Activated gamma-delta T cell treated with anti-CD3 and anti-CD28 coated beads, Interleukin-2, amount 50 U/mL, for 16 hours (primary cell): ENCODE results near the gene IMMP2L.

Experiments
- DNase-seq: peaks from one replicate; pipeline ENCODE4 v3.0.0-alpha.2; 2020; ENCODE audit warnings: low read depth

Gene IMMP2L

GRCh38 chr7:111210996-111211395 lies 351.3 kb downstream of the IMMP2L start:
- DNase-seq, result no peak

GRCh38 chr7:111210043-111210442 lies 352.2 kb downstream of the IMMP2L start:
- no peak for DNase-seq

DNA sequence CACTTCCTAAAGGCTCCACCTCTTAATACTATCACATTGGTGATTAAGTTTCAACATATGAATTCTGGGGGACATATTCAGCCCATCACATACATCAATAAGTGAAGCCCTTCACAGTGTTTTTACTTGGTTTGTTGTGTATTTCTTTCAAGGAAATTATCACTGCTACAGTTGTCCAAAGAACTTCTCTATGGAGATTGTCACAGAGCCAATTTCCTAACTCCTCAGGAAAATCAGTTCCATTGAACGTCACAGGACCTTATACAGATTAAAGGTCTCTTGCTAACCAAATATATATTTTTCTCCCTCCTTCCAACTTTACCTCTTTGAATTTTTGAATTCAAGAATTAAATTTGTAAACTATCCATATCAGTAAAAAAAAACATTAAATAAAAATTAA lies 357.0 kb downstream of the IMMP2L start:
- no peak for DNase-seq

GRCh38 chr7:111202321-111202720 lies 360.0 kb downstream of the IMMP2L start:
- no peak for DNase-seq

GRCh38 chr7:111199643-111200042 lies 362.6 kb downstream of the IMMP2L start:
- no peak for DNase-seq

GRCh38 chr7:111198255-111198654 lies 364.0 kb downstream of the IMMP2L start:
- no peak for DNase-seq

DNA sequence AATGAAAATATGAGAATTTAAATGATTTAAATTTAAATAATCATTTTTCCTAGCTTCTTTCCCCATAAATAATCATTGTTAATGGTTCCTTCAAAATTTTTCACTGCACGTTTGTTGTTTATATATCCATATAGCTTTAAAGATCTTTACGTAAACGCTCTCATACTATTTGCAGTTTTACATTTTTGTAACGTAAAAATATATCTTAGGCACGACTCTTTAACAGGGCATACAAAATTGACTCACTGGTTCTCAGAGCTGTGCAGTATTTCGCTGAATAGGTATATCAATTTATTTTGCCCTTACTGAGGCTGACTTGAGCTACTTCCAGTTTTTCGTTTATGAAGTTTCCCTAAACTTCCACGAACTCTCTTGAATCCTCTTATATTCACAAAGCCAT lies 365.6 kb downstream of the IMMP2L start:
- no peak for DNase-seq

- no peak for DNase-seq
Measured at GRCh38 chr7:111192614-111193413, 369.5 kb downstream of the IMMP2L start.

DNA sequence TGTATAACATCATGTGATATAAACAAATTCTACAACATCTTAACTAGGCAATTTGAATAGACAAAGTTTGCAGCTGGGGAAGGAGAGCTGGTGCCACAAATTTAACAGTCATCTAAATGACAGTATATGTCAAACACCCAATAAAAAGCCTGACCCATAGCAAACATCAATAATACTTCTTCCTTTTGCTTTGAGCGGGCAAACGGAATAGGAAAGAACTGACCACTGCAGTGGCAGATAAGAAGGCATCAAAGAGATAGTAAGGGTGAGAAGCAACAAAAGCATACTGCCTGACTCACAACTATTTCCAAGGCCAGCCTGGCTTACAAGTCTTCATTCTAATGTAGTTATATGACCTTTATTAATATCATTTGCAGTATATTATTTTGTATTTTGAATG lies 371.5 kb downstream of the IMMP2L start:
- no peak for DNase-seq

DNA sequence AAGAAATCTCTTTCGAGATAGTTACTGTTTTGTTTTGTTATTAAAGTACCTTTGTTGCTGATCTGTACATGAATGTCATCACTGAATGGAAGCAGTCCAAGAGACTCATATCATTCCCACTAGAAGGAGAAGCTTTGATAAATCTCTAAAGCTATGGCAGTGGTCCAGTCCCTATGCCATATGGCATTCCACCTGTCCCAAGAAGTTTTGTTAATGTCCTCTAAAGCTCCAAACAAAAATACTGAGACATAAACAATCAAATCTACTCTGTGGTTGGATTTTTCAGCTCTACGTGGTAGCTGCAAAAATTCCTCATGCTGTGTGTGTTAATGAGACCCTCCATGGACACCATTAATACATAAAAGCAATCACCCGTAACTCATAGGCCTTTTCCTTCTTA lies 377.3 kb downstream of the IMMP2L start:
- no peak for DNase-seq

DNA sequence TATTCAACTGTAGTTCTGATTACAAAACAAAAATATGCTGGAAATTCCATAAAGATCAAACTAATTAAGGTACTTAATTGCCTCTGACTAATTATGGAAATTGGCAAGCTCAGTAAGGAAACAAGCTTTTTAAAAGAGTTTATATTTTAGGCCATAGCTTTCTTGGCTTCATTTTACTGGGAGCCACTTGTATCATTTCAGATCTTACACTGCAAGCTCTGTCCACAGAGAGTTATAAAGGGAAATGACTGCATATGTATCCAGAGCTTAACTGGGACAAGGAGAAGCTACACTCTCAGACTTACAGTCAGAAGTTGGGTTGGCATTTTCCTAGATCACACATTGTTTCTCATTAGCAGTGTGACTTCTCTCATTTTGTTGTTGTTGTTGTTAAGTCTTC lies 379.0 kb downstream of the IMMP2L start:
- no peak for DNase-seq

GRCh38 chr7:111180338-111180737 lies 382.0 kb downstream of the IMMP2L start:
- no peak for DNase-seq

DNA sequence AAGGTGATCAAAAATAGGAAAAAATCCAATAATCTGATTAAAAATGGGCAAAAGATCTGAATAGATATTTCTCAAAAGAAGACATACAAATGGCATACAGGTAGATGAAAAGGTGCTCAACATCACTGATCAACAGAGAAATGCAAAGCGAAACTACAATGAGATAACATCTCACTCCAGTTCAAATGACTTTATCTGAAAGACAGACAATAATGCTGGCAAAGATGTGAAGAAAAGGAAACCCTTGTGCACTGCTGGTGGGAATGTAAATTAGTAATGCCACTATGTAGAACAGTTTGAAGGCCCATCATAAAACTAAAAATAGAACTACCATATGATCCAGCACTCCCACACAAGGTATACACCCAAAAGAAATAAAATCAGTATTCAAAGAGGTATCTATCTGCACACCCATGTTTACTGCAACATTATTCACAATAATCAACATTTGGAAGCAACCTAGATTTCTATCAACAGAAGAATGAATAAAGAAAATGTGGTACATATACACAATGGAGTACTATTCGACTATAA lies 386.3 kb downstream of the IMMP2L start:
- no peak for DNase-seq

GRCh38 chr7:111174510-111174909 lies 387.8 kb downstream of the IMMP2L start:
- no peak for DNase-seq

- no peak for DNase-seq
Measured at GRCh38 chr7:111173990-111174389, 388.3 kb downstream of the IMMP2L start.

GRCh38 chr7:111173528-111173927 lies 388.8 kb downstream of the IMMP2L start:
- DNase-seq, result no peak

DNA sequence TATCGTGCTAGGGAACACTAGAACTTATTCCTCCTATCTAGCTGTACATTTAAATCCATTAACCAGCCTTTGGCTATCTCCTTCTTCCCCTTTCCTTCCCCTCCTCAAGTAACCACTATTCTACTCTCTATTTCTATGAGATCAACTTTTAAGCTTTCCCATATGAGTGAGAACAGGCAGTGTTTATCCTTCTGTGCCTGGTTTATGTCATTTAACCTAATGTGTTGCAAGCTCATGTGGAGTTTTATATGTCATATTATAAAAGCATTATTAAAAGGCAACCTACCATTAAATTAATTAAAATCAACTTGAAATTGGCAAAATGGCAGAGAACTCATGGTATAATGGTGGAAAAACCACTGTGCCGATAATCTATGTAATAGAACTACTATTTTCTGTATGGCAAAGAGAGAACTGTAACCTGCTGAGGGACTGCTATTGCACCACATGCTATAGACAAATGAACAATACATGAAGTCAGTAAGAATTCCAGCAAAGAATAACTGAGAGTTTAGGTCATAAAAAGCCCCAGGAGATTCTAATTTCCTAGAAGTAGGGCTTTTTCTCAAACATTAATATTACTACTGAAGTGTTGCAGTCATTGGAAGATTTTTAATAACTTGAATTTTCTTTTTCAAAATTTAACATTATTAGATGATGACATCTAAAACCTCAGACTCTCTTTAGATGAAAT lies 389.6 kb downstream of the IMMP2L start:
- no peak for DNase-seq

DNA sequence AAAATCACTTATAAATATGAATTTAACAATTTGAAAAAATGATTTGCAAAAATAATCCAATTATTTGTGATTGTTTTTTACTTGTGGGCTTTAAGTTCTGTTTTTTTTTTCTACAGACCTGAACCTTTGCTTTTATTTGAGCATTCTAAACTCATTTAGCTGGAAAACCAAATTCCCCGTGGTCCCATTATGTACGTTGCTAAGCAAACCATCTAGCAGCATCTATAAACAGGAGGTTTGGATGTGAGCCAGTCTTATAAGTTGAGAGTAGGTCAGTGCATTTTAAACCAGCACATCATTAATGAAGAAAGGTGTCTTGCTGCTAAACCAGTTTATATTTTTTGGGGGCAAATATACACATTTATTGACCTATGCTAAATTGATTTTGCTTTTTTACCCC lies 394.1 kb downstream of the IMMP2L start:
- no peak for DNase-seq

GRCh38 chr7:111164442-111164841 lies 397.9 kb downstream of the IMMP2L start:
- no peak for DNase-seq

GRCh38 chr7:111162692-111163091 lies 399.6 kb downstream of the IMMP2L start:
- DNase-seq, result no peak

GRCh38 chr7:111160297-111160696 lies 402.0 kb downstream of the IMMP2L start:
- DNase-seq, result no peak

GRCh38 chr7:111159426-111159825 lies 402.9 kb downstream of the IMMP2L start:
- no peak for DNase-seq

DNA sequence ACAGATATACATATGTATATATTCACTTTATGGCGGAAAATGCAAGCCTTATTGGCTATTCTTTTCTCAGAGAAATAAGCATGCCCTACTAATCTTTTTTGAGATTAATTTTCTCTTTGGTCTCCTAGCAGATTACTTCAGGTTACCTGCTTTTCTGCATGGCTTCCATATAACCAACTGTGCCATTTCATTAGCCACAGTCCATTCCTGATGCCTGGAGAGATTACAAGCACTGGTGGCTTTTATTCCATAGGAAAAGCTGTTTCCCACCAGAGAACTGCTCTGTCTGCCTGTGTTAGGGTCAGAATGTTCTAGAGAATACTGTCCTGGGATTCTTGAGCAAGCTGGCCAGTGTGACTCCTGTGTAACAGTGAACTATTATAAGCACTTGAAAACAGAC lies 411.6 kb downstream of the IMMP2L start:
- DNase-seq, result no peak
